GM12801 (cell line): ENCODE data around the gene SLC38A7.

Experiments
- TF ChIP-seq, protein P1 (sequence below): IDR thresholded peaks from one replicate; pipeline ENCODE4 v1.5.1; 2011; ENCODE audit warnings: control low read depth; ENCODE audit not compliant: insufficient read length; ENCODE audit errors: extremely low read depth

The SLC38A7 gene

DNA sequence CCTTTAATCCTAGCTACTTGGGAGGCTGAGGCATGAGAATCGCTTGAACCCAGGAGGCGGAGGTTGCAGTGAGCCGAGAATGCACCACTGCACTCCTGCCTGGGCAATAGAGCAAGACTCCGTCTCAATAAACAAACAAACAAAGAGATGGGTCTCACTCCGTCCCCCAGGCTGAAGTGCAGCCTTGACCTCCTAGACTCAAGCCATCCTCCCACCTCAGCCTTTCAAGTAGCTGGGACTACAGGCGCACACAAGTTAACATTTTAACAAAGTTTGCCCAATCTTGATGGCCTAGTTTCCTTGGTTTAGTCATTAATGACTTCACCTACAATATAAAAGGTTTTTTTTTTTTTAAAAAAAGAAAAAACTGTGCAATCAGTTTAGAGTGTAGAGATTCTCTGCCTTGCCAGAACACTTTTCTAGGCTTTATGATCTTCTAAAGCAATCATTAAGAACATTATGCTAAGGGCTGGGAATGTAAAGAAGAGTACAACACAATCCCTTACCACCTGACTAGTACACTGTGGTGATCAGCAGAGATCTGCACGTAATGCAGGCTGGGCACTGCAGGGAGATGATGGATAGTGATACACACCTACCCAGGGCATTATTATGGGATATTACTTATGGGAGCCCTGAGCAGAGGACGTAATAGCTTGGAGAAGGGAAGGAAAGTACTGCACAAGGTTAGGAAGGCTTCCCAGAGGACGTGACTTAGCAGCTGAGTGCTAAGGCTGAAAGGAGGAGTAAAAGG is 42.6 kb upstream of the SLC38A7 start:
- TF ChIP-seq, protein P1, sequence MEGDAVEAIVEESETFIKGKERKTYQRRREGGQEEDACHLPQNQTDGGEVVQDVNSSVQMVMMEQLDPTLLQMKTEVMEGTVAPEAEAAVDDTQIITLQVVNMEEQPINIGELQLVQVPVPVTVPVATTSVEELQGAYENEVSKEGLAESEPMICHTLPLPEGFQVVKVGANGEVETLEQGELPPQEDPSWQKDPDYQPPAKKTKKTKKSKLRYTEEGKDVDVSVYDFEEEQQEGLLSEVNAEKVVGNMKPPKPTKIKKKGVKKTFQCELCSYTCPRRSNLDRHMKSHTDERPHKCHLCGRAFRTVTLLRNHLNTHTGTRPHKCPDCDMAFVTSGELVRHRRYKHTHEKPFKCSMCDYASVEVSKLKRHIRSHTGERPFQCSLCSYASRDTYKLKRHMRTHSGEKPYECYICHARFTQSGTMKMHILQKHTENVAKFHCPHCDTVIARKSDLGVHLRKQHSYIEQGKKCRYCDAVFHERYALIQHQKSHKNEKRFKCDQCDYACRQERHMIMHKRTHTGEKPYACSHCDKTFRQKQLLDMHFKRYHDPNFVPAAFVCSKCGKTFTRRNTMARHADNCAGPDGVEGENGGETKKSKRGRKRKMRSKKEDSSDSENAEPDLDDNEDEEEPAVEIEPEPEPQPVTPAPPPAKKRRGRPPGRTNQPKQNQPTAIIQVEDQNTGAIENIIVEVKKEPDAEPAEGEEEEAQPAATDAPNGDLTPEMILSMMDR: no peak

DNA sequence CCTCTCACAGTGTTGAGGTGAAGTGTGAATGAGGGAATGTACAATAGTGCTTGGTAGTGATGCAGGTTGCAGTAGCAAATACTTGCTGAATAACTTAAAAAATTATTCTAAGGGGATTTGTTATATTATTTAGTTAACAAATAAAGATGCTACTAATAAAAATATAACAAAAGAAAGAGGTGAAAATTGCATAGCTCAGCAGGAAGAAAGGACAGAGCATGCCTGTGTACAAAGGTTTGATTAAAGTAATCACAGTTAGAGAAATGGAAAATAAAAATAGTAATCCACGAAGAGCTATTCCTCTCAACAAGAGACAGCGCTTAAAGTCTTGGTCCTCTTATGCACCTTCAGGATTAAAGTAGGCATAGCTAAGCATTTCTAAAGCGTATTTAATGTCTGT is 38.5 kb upstream of the SLC38A7 start:
- TF ChIP-seq, protein P1: no peak

DNA sequence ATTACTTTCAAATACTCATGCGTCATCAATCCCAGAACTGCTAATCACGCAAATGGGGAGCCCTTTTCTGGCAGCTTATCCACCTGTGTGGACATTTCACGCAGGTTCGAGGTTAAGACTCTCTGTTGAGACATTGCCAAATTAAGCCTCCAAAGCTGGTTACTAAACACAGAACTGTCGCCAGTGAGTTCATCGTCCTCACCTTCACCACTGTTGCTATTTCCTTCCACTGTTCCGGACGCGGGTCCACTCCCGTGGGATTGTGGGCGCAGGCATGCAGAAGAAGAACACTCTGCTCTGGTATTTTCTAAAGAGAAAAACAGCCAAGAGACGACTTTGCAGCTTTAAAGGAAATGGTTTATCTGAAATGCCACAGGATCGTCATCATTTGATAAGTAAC is 33.4 kb upstream of the SLC38A7 start:
- TF ChIP-seq, protein P1: no peak

DNA sequence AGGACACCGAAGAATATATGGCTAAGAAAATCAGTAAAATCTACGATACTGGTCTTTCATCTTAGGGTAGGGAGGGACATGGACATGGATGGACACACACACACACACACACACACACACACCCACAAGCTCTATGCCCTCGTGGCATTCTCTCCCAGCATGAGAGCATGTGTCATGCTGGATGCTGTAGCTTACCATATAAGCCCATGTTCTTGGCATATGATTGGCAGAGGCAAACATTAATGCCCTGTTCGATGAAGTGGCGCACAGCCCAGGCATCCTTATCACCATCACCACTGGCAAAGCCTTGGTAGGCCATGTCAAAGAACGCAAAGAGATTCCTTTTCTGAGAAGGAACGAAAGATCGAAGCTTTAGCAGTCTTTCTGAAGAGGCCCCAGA is 31.9 kb upstream of the SLC38A7 start:
- TF ChIP-seq, protein P1: no peak

DNA sequence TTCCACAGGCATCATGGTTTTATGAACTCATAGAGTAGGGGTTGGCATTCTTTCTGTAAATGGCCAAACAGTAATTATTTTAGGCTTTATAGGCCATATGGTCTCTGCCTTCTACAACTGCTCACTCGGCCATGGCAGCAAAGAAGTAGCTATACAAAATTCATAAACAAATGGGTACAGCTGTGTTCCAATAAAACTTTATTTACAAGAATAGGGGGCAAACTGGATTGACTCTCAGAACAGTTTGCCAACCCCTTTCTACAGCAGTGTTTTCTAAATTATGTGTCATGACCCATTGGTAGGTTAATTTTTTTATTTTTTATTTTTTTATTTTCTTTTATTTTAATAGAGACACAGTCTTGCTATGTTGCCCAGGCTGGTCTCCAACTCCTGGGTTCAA is 29.2 kb upstream of the SLC38A7 start:
- TF ChIP-seq, protein P1: no peak

DNA sequence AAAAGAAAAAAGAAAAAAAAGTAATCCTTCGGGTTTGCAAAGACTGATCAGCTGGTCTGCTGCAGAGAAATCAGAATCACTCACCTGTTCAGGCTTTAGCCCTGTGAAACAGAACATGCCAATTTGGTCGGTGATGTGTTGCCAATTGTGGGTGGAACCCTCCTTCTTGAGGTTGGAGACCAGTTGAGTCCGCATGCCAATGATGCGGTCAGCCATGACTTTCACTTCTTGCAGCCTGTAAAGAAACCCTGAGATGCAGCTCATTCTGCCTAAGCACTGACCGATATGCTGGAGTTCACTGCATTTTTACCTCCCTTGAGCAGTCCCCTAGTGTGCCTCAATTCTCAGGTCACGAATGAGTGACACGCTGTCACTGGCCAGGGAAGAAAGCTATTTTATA is 24.8 kb upstream of the SLC38A7 start:
- TF ChIP-seq, protein P1: no peak

DNA sequence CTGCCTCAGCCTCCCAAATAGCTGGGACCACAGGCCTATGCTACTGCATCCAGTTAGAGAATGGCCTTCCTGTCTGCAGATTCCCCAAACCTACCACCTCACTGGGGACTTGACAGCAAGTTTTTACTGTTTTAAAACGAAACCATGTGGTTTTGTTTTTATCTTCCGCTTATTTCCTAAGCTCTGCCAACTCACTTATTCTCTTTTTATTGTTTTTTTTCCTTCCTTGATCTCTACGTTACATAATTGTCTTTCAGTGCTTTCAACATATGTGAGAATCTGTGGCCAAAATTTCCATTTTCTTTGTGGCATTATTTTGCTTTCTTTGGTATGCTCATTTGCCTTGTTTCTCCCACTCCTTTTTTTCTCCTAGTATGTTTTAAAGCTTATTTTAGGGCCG is 14.6 kb upstream of the SLC38A7 start:
- TF ChIP-seq, protein P1: no peak
